ENCODE data around the gene IGFBPL1. TPM values are rescaled to one million over a fixed set of nuclear protein-coding genes. Genes with fewer than 3 reads are reported as not detected.

IGFBPL1 gene
- total RNA-seq, 1 donor from 2014 or later: 0.87 TPM

GRCh38 chr9:38447703-38448102 is 23.4 kb upstream of the IGFBPL1 start:
- intact Hi-C loops (cut with DNase I): no loop called here
- Histone ChIP-seq H3K9me3 (no peaks in the 10 kb centered on the region), H3K36me3 (no peaks in the 10 kb centered on the region), H3K27me3 (no peaks in the 10 kb centered on the region), H3K4me1 (no peaks in the 10 kb centered on the region), H3K27ac (no peak overlapping the region), H3K4me3 (no peak overlapping the region)
- no peak for TF ChIP-seq CTCF (IDR thresholded peaks at IDR 0.05)
- DNase-seq (no peak), ATAC-seq (no peak)

- Histone ChIP-seq H3K36me3 (no peaks in the 10 kb centered on the region), H3K4me3 (no peak overlapping the region), H3K27me3 (no peaks in the 10 kb centered on the region), H3K9me3 (no peaks in the 10 kb centered on the region), H3K27ac (no peak overlapping the region), H3K4me1 (no peaks in the 10 kb centered on the region)
- TF ChIP-seq CTCF (IDR thresholded peaks at IDR 0.05): no peak
- DNase-seq: no peak
- intact Hi-C loops (cut with DNase I): no loop called here
- peak; percentile 38 for ATAC-seq
These were observed 21.1 kb upstream of the IGFBPL1 start for GRCh38 chr9:38445154-38446043.

GRCh38 chr9:38443597-38443996 is 19.3 kb upstream of the IGFBPL1 start:
- intact Hi-C loops (cut with DNase I): no loop called here
- Histone ChIP-seq H3K36me3 (no peaks in the 10 kb centered on the region), H3K4me1 (no peaks in the 10 kb centered on the region), H3K4me3 (no peak overlapping the region), H3K27ac (no peak overlapping the region), H3K27me3 (no peaks in the 10 kb centered on the region), H3K9me3 (no peaks in the 10 kb centered on the region)
- DNase-seq (no peak), ATAC-seq (no peak)
- TF ChIP-seq CTCF (IDR thresholded peaks at IDR 0.05): no peak

- TF ChIP-seq CTCF (IDR thresholded peaks at IDR 0.05): no peak
- no peak for DNase-seq
- intact Hi-C loops (cut with DNase I): no loop called here
- Histone ChIP-seq H3K36me3 (no peaks in the 10 kb centered on the region), H3K9me3 (no peaks in the 10 kb centered on the region), H3K27ac (no peak overlapping the region), H3K4me1 (no peaks in the 10 kb centered on the region), H3K4me3 (no peak overlapping the region), H3K27me3 (no peaks in the 10 kb centered on the region)
- ATAC-seq: peak; percentile 69
These were observed 18.9 kb upstream of the IGFBPL1 start for GRCh38 chr9:38443181-38443580.

- no peaks in the 10 kb centered on the region for H3K4me1 ChIP-seq
- H3K36me3 ChIP-seq: no peaks in the 10 kb centered on the region
- ATAC-seq: peak; percentile 19
- no peaks in the 10 kb centered on the region for H3K9me3 ChIP-seq
- no peak overlapping the region for H3K27ac ChIP-seq
- TF ChIP-seq CTCF (IDR thresholded peaks at IDR 0.05): no peak
- no peak overlapping the region for H3K4me3 ChIP-seq
- intact Hi-C loops (cut with DNase I): no loop called here
- H3K27me3 ChIP-seq: no peaks in the 10 kb centered on the region
- no peak for DNase-seq
These were observed 18.3 kb upstream of the IGFBPL1 start for GRCh38 chr9:38442473-38443096.
